ENCODE data around the gene ITSN2.

DNA sequence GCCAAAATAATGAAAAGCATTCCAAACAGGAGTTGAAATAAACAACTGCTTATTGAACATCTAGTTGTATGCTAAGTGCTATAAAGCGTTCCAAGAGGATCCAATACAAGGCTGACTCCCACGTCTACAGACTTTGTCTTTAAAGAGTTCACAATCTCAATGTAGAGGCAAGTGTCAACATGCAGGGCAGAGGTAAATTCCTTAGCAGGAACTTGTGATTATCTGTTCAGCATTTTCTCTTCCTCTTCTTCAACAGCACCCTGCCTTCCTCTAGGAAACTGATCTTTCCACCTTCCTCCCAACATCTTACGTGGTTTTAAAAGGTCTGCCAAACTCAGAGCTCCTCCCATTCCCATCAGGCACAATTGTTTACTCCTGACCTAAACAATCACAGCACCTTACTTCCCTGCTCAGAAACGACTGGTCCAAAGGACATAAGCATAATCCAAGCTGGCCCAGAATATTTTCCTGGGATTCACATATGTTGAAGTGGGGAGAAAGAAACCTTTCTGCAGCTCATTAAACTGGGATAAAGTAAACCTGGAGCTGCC, 83.9 kb downstream of the ITSN2 start:
- TF ChIP-seq POLR2A (IDR thresholded peaks at IDR 0.05; ENCODE audit: low read length) (no peak), GATA1 (IDR thresholded peaks at IDR 0.05; ENCODE audit: low read depth, low read length) (no peak)
